HUES64 (cell line): Measurements from ENCODE around the gene UBXN6.
A peak's percentile ranks its signal among the peaks of the same experiment; 100 is the strongest.

Experiments
- H3K27ac ChIP-seq: 2 replicates; pipeline ENCODE4 v1.7.0; 2013; ENCODE audit warnings: low read depth, low read length, inconsistent platforms
- H3K27me3 ChIP-seq: 2 replicates; pipeline ENCODE4 v1.6.1; 2013; ENCODE audit warnings: mild to moderate bottlenecking, low read length; ENCODE audit not compliant: insufficient read depth
- H3K36me3 ChIP-seq: 2 replicates; pipeline ENCODE4 v1.6.1; 2013; ENCODE audit warnings: mild to moderate bottlenecking, low read length; ENCODE audit not compliant: insufficient read depth
- H3K4me1 ChIP-seq: 2 replicates; pipeline ENCODE4 v1.6.1; 2013; ENCODE audit warnings: mild to moderate bottlenecking, low read length, moderate library complexity; ENCODE audit not compliant: insufficient read depth
- H3K4me3 ChIP-seq: 2 replicates; pipeline ENCODE4 v1.5.1; 2013; ENCODE audit warnings: mild to moderate bottlenecking, low read length, moderate library complexity
- H3K9ac ChIP-seq: 2 replicates; pipeline ENCODE4 v1.6.1; 2013; ENCODE audit warnings: mild to moderate bottlenecking, low read depth, low read length
- H3K9me3 ChIP-seq: 2 replicates; pipeline ENCODE4 v1.6.1; 2013; ENCODE audit warnings: low read depth, low read length; ENCODE audit not compliant: insufficient read depth
- WGBS: fragments of 150-250, 120-280 bp; methylation state at CpG from one replicate; pipeline ENCODE4 v1.1.7; 2013; ENCODE audit warnings: missing lambda C conversion rate; 5-methylcytosine and 5-hydroxymethylcytosine counted together

Gene UBXN6

GRCh38 chr19:4431808-4432674, 25.6 kb downstream of the UBXN6 start:
- peaks cover 90% of the 10 kb centered on the region for H3K36me3 ChIP-seq
- H3K9me3 ChIP-seq, result no peaks in the 10 kb centered on the region
- no peak overlapping the region for H3K4me3 ChIP-seq
- H3K4me1 ChIP-seq, result no peaks in the 10 kb centered on the region
- H3K9ac ChIP-seq, result no peak overlapping the region
- no peaks in the 10 kb centered on the region for H3K27me3 ChIP-seq
- WGBS, result 94% methylated on average over 26 of the region's 26 CpGs
- H3K27ac ChIP-seq, result no peak overlapping the region

- Histone ChIP-seq H3K4me1 (no peaks in the 10 kb centered on the region), H3K27me3 (no peaks in the 10 kb centered on the region), H3K36me3 (peaks cover 90% of the 10 kb centered on the region), H3K27ac (no peak overlapping the region), H3K9me3 (no peaks in the 10 kb centered on the region), H3K4me3 (no peak overlapping the region), H3K9ac (no peak overlapping the region)
- WGBS, result 96% methylated on average over 9 of the region's 9 CpGs
These were observed 26.3 kb downstream of the UBXN6 start for GRCh38 chr19:4431296-4431695.

DNA sequence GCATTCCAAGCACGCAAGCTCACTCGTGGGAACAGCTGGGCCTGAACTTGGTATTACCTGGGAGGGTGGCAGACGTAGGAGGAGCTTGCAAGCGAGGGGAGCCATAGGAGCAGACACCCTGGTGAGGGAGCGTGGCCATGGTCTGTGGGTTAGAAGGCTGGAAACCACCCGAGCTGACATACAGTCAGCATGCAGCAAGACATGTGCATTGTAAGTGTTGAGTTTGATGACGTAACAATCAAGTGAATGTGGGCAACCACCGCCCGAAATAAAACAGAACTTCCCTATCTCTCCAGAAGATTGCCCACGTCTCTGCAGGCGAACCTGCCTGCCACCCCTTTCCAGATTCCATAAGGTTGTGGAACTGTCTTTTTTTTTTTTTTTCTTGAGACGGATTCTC, 26.8 kb downstream of the UBXN6 start:
- Histone ChIP-seq H3K27ac (no peak overlapping the region), H3K4me3 (no peak overlapping the region), H3K36me3 (peaks cover 89% of the 10 kb centered on the region), H3K4me1 (no peaks in the 10 kb centered on the region), H3K9me3 (no peaks in the 10 kb centered on the region), H3K9ac (no peak overlapping the region), H3K27me3 (no peaks in the 10 kb centered on the region)
- 92% methylated on average over 12 of the region's 12 CpGs for WGBS

DNA sequence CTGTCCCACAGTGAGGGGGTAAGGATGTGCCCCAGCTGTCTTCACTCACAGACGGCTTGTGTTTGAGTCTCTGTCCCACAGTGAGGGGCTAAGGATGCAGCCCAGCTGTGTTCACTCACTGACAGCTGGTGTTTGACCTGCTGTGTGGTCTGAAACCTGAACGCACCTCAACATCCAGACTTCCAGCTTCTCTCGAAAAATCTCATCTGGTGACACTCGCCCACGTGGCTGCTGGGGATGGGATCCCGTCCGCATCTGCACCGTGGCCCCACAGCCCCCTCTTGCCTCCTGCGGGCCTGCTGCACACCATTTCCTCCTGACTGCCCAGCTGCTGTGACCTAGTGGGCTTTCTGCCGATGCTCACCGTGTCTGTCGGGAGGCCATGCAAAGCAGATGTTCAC, 27.8 kb downstream of the UBXN6 start:
- 95% methylated on average over 12 of the region's 12 CpGs for WGBS
- H3K9me3 ChIP-seq, result no peaks in the 10 kb centered on the region
- no peaks in the 10 kb centered on the region for H3K27me3 ChIP-seq
- H3K4me3 ChIP-seq, result no peak overlapping the region
- no peaks in the 10 kb centered on the region for H3K4me1 ChIP-seq
- no peak overlapping the region for H3K27ac ChIP-seq
- H3K9ac ChIP-seq, result no peak overlapping the region
- H3K36me3 ChIP-seq, result peaks cover 91% of the 10 kb centered on the region

GRCh38 chr19:4429256-4429655, 28.3 kb downstream of the UBXN6 start:
- Histone ChIP-seq H3K36me3 (peaks cover 91% of the 10 kb centered on the region), H3K9me3 (no peaks in the 10 kb centered on the region), H3K9ac (no peak overlapping the region), H3K4me1 (no peaks in the 10 kb centered on the region), H3K27ac (no peak overlapping the region), H3K4me3 (no peak overlapping the region), H3K27me3 (no peaks in the 10 kb centered on the region)
- WGBS, result 97% methylated on average over 16 of the region's 16 CpGs

DNA sequence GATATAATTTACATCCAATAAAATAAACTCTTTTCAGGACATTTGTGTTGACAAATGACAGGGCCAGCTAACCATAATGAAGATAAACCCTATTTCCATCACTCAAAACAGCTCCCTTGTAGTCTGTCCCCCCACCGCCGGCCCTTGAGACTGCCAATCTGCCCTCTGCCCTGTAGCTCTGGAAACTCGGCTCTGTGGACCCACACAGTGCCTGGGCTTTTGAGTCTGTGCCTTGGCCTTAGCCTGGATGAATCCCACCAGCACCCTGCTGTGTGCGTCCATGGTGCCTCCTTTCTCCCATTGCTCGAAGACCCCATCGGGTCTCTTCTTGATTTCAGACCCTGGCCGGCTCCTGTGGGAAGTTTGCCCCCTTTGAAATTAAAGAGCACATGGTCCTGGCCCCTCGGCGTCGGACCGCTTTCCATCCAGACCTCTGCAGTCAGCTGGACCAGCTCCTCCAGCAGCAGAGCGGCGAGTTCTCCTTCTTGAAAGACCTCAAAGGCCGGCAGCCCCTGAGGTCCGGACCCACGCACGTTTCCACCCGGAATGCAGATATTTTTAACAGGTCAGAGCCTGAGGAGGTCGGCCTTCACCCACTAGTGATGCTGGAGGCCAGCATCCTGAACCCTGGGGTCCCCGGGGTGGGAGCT, 29.1 kb downstream of the UBXN6 start:
- peaks cover 91% of the 10 kb centered on the region for H3K36me3 ChIP-seq
- WGBS, result 97% methylated on average over 20 of the region's 20 CpGs

GRCh38 chr19:4425537-4425936, 32.1 kb downstream of the UBXN6 start:
- H3K36me3 ChIP-seq, result peaks cover 90% of the 10 kb centered on the region

More for the DNA sequence above, 29.1 kb downstream of the UBXN6 start:
- Histone ChIP-seq H3K4me1 (no peaks in the 10 kb centered on the region), H3K27ac (no peak overlapping the region), H3K4me3 (no peak overlapping the region), H3K9me3 (no peaks in the 10 kb centered on the region), H3K27me3 (no peaks in the 10 kb centered on the region), H3K9ac (no peak overlapping the region)

GRCh38 chr19:4423416-4424126, 34.0 kb downstream of the UBXN6 start:
- peaks cover 90% of the 10 kb centered on the region for H3K36me3 ChIP-seq
- H3K4me3 ChIP-seq, result no peak overlapping the region
- H3K27ac ChIP-seq, result no peak overlapping the region
- whole genome bisulfite sequencing, result 95% methylated on average over 16 of the region's 16 CpGs
- no peaks in the 10 kb centered on the region for H3K9me3 ChIP-seq
- no peak overlapping the region for H3K9ac ChIP-seq
- no peaks in the 10 kb centered on the region for H3K4me1 ChIP-seq
- no peaks in the 10 kb centered on the region for H3K27me3 ChIP-seq

More at GRCh38 chr19:4425537-4425936, 32.1 kb downstream of the UBXN6 start:
- 95% methylated on average over 6 of the region's 6 CpGs for WGBS
- H3K4me1 ChIP-seq, result no peaks in the 10 kb centered on the region
- no peaks in the 10 kb centered on the region for H3K27me3 ChIP-seq
- no peaks in the 10 kb centered on the region for H3K9me3 ChIP-seq
- H3K9ac ChIP-seq, result no peak overlapping the region
- no peak overlapping the region for H3K4me3 ChIP-seq
- no peak overlapping the region for H3K27ac ChIP-seq

GRCh38 chr19:4416268-4416667, 41.3 kb downstream of the UBXN6 start:
- WGBS, result 91% methylated on average over 9 of the region's 9 CpGs

GRCh38 chr19:4415352-4415751, 42.2 kb downstream of the UBXN6 start:
- peaks cover 89% of the 10 kb centered on the region for H3K36me3 ChIP-seq
- H3K4me3 ChIP-seq, result no peak overlapping the region
- no peaks in the 10 kb centered on the region for H3K9me3 ChIP-seq
- no peaks in the 10 kb centered on the region for H3K27me3 ChIP-seq
- peak overlapping the region; percentile 68 for H3K27ac ChIP-seq
- WGBS, result 62% methylated on average over 10 of the region's 10 CpGs
- H3K9ac ChIP-seq, result peak overlapping the region; percentile 22; the same call in 1 of the 2 replicates
- peaks cover 23% of the 10 kb centered on the region for H3K4me1 ChIP-seq

More at GRCh38 chr19:4416268-4416667, 41.3 kb downstream of the UBXN6 start:
- H3K9me3 ChIP-seq, result no peaks in the 10 kb centered on the region
- H3K27me3 ChIP-seq, result no peaks in the 10 kb centered on the region
- H3K36me3 ChIP-seq, result peaks cover 89% of the 10 kb centered on the region
- peaks cover 23% of the 10 kb centered on the region for H3K4me1 ChIP-seq
- H3K27ac ChIP-seq, result no peak overlapping the region
- H3K4me3 ChIP-seq, result no peak overlapping the region
- no peak overlapping the region for H3K9ac ChIP-seq

GRCh38 chr19:4414800-4415321, 42.7 kb downstream of the UBXN6 start:
- H3K4me1 ChIP-seq, result peaks cover 26% of the 10 kb centered on the region
- H3K9ac ChIP-seq, result peak overlapping the region; percentile 22; the same call in 1 of the 2 replicates
- no peak overlapping the region for H3K4me3 ChIP-seq
- peaks cover 89% of the 10 kb centered on the region for H3K36me3 ChIP-seq
- WGBS, result 37% methylated on average over 9 of the region's 9 CpGs
- H3K9me3 ChIP-seq, result no peaks in the 10 kb centered on the region
- H3K27me3 ChIP-seq, result no peaks in the 10 kb centered on the region
- peak overlapping the region; percentile 68 for H3K27ac ChIP-seq
